ENCODE measurements around the gene EIF4E2.

- TF ChIP-seq CTCF (IDR thresholded peaks at IDR 0.05; ENCODE audit: low read length) = no peak
- no peak for TF ChIP-seq EZH2 (IDR thresholded peaks at IDR 0.05; ENCODE audit: borderline replicate concordance, low read length)
Measured at GRCh38 chr2:232512602-232513001, 37.9 kb upstream of the EIF4E2 start.

Measured in OCI-LY1 (cell line).